Measurements from ENCODE around the gene TMEM163.
A peak's percentile ranks its signal among the peaks of the same experiment; 100 is the strongest.

- TF ChIP-seq TEAD4 (IDR thresholded peaks at IDR 0.05) (peak; percentile 65), TAF1 (IDR thresholded peaks at IDR 0.05; ENCODE audit: low read depth) (no peak), REST (IDR thresholded peaks at IDR 0.05; ENCODE audit: low read depth) (no peak)
Measured at GRCh38 chr2:134736167-134736880, 17.5 kb upstream of the TMEM163 start.
